ENCODE data around the gene TAPT1.
A peak's percentile ranks its signal among the peaks of the same experiment; 100 is the strongest.

TAPT1 gene

DNA sequence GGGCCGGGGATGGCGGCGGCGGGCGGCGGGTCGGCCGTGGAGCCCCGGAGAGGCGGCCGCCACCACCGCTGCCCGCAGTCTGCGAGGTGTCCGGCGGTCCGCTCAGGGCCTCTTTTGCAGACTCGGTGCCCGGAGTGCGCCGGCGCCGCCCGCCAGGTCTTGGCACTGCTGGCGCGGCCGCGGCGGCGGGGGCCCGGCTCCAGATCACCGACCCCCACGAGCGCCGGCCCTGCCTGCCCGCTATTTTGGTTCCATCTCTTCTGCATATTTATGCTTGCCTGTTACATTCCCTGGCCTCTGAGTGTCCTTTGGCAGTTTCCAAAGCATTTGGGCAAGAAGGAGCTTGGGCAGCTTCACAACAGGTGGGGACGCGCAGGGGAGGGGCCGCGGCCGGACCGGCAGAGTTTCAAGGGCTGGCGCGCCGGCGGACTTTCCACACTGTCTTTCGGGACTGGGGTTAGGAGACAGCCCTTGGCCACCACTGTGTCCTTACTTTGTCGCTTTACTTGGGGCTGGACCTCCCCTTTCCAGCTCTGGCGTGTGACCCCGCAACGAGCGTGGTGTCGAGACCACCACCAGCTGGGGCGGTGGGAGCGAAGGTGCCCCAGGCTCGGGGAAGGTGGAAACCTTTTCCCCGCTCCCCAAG lies 668 bp upstream of the TAPT1 start (continued):
- TF ChIP-seq, protein P1, sequence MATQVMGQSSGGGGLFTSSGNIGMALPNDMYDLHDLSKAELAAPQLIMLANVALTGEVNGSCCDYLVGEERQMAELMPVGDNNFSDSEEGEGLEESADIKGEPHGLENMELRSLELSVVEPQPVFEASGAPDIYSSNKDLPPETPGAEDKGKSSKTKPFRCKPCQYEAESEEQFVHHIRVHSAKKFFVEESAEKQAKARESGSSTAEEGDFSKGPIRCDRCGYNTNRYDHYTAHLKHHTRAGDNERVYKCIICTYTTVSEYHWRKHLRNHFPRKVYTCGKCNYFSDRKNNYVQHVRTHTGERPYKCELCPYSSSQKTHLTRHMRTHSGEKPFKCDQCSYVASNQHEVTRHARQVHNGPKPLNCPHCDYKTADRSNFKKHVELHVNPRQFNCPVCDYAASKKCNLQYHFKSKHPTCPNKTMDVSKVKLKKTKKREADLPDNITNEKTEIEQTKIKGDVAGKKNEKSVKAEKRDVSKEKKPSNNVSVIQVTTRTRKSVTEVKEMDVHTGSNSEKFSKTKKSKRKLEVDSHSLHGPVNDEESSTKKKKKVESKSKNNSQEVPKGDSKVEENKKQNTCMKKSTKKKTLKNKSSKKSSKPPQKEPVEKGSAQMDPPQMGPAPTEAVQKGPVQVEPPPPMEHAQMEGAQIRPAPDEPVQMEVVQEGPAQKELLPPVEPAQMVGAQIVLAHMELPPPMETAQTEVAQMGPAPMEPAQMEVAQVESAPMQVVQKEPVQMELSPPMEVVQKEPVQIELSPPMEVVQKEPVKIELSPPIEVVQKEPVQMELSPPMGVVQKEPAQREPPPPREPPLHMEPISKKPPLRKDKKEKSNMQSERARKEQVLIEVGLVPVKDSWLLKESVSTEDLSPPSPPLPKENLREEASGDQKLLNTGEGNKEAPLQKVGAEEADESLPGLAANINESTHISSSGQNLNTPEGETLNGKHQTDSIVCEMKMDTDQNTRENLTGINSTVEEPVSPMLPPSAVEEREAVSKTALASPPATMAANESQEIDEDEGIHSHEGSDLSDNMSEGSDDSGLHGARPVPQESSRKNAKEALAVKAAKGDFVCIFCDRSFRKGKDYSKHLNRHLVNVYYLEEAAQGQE (tag by site-specific recombination; IDR thresholded peaks at IDR 0.05), result no peak
- no peak for TF ChIP-seq ZNF202 (tag by site-specific recombination; IDR thresholded peaks at IDR 0.05; ENCODE audit: borderline replicate concordance)
- TF ChIP-seq ZNF501 (tag by site-specific recombination; IDR thresholded peaks at IDR 0.05), result 0 out of 2 replicates have a peak, but pooled peaks have one; percentile 21
- TF ChIP-seq, protein P2, sequence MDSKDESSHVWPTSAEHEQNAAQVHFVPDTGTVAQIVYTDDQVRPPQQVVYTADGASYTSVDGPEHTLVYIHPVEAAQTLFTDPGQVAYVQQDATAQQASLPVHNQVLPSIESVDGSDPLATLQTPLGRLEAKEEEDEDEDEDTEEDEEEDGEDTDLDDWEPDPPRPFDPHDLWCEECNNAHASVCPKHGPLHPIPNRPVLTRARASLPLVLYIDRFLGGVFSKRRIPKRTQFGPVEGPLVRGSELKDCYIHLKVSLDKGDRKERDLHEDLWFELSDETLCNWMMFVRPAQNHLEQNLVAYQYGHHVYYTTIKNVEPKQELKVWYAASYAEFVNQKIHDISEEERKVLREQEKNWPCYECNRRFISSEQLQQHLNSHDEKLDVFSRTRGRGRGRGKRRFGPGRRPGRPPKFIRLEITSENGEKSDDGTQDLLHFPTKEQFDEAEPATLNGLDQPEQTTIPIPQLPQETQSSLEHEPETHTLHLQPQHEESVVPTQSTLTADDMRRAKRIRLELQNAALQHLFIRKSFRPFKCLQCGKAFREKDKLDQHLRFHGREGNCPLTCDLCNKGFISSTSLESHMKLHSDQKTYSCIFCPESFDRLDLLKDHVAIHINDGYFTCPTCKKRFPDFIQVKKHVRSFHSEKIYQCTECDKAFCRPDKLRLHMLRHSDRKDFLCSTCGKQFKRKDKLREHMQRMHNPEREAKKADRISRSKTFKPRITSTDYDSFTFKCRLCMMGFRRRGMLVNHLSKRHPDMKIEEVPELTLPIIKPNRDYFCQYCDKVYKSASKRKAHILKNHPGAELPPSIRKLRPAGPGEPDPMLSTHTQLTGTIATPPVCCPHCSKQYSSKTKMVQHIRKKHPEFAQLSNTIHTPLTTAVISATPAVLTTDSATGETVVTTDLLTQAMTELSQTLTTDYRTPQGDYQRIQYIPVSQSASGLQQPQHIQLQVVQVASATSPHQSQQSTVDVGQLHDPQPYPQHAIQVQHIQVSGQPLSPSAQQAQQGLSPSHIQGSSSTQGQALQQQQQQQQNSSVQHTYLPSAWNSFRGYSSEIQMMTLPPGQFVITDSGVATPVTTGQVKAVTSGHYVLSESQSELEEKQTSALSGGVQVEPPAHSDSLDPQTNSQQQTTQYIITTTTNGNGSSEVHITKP (tag by site-specific recombination; IDR thresholded peaks at IDR 0.05), result peak; percentile 54
- peak; percentile 84 for TF ChIP-seq GLIS2 (tag by site-specific recombination; IDR thresholded peaks at IDR 0.05)
- TF ChIP-seq SCRT2 (tag by site-specific recombination; IDR thresholded peaks at IDR 0.05), result peak; percentile 96
- TF ChIP-seq PRDM1 (tag by site-specific recombination; IDR thresholded peaks at IDR 0.05), result no peak

DNA sequence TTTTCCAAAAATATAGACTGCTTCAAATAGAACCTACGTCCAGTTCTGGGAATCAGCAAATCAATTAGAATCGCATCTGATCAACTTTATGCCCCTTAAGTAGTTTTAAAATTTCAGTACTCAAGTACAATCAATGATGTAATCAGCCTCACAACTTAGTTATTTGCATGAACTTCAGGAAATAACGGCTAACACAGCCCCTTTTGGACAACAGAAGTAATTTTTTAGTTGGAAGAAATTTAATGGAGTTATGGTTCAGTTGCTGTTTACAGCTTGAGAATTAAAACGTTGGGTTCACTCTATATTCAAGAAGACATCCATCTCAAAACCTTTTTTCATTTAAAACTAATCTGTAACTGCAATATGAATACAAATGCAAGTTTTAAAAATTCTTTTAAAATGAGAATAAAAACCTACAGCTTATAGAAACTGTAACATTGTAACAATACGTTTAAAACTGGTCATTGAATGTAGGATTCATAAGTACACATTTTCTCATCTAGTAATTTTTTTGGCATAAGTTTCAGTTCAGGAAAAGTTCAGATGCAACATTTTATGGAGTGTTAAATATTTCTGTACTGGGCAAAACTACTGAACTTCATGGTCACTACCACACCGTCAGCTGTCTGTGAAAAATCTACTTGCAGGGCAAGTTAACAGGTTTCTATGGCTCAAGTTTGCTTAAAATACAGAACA lies 956 bp downstream of the TAPT1 start:
- Histone ChIP-seq H3K9me3 (ENCODE audit: control insufficient read depth, insufficient read depth, low read depth, low read length) (no peaks in the 10 kb centered on the region), H3K36me3 (ENCODE audit: control insufficient read depth in 2 of 2, insufficient read depth in 1 of 2, low read length in 2 of 2) (no peaks in the 10 kb centered on the region), H3K27ac (ENCODE audit: extremely low read depth, low read depth, low read length) (peak overlapping the region; percentile 95; the same call in 1 of the 2 replicates), H3K4me3 (ENCODE audit: low read depth, low read length) (peak overlapping the region; percentile 63), H3K4me1 (ENCODE audit: control insufficient read depth, insufficient read depth, low read length) (no peaks in the 10 kb centered on the region)
- TF ChIP-seq, protein P3, sequence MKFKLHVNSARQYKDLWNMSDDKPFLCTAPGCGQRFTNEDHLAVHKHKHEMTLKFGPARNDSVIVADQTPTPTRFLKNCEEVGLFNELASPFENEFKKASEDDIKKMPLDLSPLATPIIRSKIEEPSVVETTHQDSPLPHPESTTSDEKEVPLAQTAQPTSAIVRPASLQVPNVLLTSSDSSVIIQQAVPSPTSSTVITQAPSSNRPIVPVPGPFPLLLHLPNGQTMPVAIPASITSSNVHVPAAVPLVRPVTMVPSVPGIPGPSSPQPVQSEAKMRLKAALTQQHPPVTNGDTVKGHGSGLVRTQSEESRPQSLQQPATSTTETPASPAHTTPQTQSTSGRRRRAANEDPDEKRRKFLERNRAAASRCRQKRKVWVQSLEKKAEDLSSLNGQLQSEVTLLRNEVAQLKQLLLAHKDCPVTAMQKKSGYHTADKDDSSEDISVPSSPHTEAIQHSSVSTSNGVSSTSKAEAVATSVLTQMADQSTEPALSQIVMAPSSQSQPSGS (tag by site-specific recombination; IDR thresholded peaks at IDR 0.05; ENCODE audit: low read depth), result peak; percentile 39; the same call in 1 of the 2 replicates
- TF ChIP-seq, protein P4, sequence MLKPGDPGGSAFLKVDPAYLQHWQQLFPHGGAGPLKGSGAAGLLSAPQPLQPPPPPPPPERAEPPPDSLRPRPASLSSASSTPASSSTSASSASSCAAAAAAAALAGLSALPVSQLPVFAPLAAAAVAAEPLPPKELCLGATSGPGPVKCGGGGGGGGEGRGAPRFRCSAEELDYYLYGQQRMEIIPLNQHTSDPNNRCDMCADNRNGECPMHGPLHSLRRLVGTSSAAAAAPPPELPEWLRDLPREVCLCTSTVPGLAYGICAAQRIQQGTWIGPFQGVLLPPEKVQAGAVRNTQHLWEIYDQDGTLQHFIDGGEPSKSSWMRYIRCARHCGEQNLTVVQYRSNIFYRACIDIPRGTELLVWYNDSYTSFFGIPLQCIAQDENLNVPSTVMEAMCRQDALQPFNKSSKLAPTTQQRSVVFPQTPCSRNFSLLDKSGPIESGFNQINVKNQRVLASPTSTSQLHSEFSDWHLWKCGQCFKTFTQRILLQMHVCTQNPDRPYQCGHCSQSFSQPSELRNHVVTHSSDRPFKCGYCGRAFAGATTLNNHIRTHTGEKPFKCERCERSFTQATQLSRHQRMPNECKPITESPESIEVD (tag by site-specific recombination; IDR thresholded peaks at IDR 0.05), result peak; percentile 56
- TF ChIP-seq ZNF221 (tag by site-specific recombination; IDR thresholded peaks at IDR 0.05; ENCODE audit: borderline replicate concordance), result no peak
- ChIA-PET POLR2A (no interaction called here), CTCF (interaction anchor here (1.2 kb wide), 1 partner anchor 12 kb away, joined by 3 read pairs; no protein-coding TSS in a partner anchor)

Data from HEK293 (cell line).